KMS-11 (cell line): ENCODE measurements around the gene STXBP5.

ENCODE experiments used
- H2AFZ ChIP-seq: fragments of 200-600 bp; sonication (generic); 2 replicates; pipeline ENCODE4 v1.6.1; 2016; ENCODE audit warnings: antibody characterized with exemption, mixed run types, low read depth
- H3K27ac ChIP-seq: fragments of 200-600 bp; sonication (generic); 2 replicates; pipeline ENCODE4 v1.6.1; 2016; ENCODE audit warnings: mild to moderate bottlenecking, mixed run types
- H3K27me3 ChIP-seq: fragments of 200-600 bp; sonication (generic); 2 replicates; pipeline ENCODE4 v1.6.1; 2017; ENCODE audit warnings: mild to moderate bottlenecking, low read depth, mixed run types, moderate library complexity; ENCODE audit not compliant: insufficient read depth
- H3K36me3 ChIP-seq: fragments of 200-600 bp; sonication (generic); 2 replicates; pipeline ENCODE4 v1.6.1; 2017; ENCODE audit warnings: mild to moderate bottlenecking, mixed run types; ENCODE audit not compliant: insufficient read depth
- H3K4me1 ChIP-seq: fragments of 200-600 bp; sonication (generic); 2 replicates; pipeline ENCODE4 v1.6.1; 2016; ENCODE audit warnings: mild to moderate bottlenecking, low read depth, mixed run types; ENCODE audit not compliant: poor library complexity, severe bottlenecking
- H3K4me2 ChIP-seq: fragments of 200-600 bp; sonication (generic); 2 replicates; pipeline ENCODE4 v1.7.0; 2016; ENCODE audit warnings: mild to moderate bottlenecking, mixed run types
- H3K4me3 ChIP-seq: fragments of 200-600 bp; sonication (generic); IDR thresholded peaks from 2 replicates; pipeline ENCODE4 v1.6.1; 2017; ENCODE audit warnings: low read depth, low read length, mixed read lengths; ENCODE audit not compliant: insufficient read depth
- H3K79me2 ChIP-seq: fragments of 200-600 bp; sonication (generic); 2 replicates; pipeline ENCODE4 v1.6.1; 2016; ENCODE audit warnings: low read depth, mixed run types; ENCODE audit not compliant: insufficient read depth
- H3K9ac ChIP-seq: fragments of 200-600 bp; sonication (generic); 2 replicates; pipeline ENCODE4 v1.6.1; 2016; ENCODE audit warnings: mild to moderate bottlenecking, mixed run types
- H4K20me1 ChIP-seq: fragments of 200-600 bp; sonication (generic); 2 replicates; pipeline ENCODE4 v1.6.1; 2016; ENCODE audit warnings: mild to moderate bottlenecking, mixed run types; ENCODE audit not compliant: insufficient read depth
- CTCF ChIP-seq: fragments of 200-600 bp; sonication (generic); conservative IDR thresholded peaks from 2 replicates; pipeline ENCODE4 v1.6.1; 2017; ENCODE audit warnings: low read depth, mild to moderate bottlenecking, antibody characterized with exemption, low read length, moderate library complexity, mixed read lengths

STXBP5 gene

GRCh38 chr6:147178355-147178754, 25.9 kb upstream of the STXBP5 start:
- H3K4me2 ChIP-seq, result no peak overlapping the region
- H3K4me1 ChIP-seq, result no peaks in the 10 kb centered on the region
- no peaks in the 10 kb centered on the region for H3K36me3 ChIP-seq
- H3K27ac ChIP-seq, result no peak overlapping the region
- H3K9ac ChIP-seq, result no peak overlapping the region
- no peak overlapping the region for H3K4me3 ChIP-seq
- no peaks in the 10 kb centered on the region for H3K79me2 ChIP-seq
- no peaks in the 10 kb centered on the region for H4K20me1 ChIP-seq
- no peak for TF ChIP-seq CTCF
- no peaks in the 10 kb centered on the region for H3K27me3 ChIP-seq
- no peak overlapping the region for H2AFZ ChIP-seq

DNA sequence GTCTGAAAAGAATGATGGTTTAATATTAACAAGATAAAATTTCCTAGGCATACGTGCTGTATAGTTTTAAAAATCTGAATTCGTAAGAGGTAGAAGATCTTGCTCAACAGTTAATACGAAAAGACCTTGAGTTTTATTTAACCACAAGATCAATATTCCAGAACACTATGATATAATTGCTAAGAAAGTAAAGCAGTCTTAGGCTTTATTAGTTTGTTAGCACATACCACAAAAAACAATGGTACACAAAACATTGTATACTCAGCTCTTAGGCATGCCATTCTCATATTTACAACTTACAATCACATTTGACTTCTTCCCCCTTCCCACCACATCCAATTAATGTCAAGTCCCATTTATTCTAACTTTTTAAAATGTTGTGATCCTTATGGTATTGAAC, 24.4 kb upstream of the STXBP5 start:
- H4K20me1 ChIP-seq, result no peaks in the 10 kb centered on the region
- H3K27ac ChIP-seq, result no peak overlapping the region
- TF ChIP-seq CTCF, result no peak
- no peaks in the 10 kb centered on the region for H3K79me2 ChIP-seq
- no peak overlapping the region for H2AFZ ChIP-seq
- no peak overlapping the region for H3K4me3 ChIP-seq
- no peaks in the 10 kb centered on the region for H3K36me3 ChIP-seq
- no peak overlapping the region for H3K4me2 ChIP-seq
- H3K9ac ChIP-seq, result no peak overlapping the region
- H3K4me1 ChIP-seq, result no peaks in the 10 kb centered on the region
- no peaks in the 10 kb centered on the region for H3K27me3 ChIP-seq

DNA sequence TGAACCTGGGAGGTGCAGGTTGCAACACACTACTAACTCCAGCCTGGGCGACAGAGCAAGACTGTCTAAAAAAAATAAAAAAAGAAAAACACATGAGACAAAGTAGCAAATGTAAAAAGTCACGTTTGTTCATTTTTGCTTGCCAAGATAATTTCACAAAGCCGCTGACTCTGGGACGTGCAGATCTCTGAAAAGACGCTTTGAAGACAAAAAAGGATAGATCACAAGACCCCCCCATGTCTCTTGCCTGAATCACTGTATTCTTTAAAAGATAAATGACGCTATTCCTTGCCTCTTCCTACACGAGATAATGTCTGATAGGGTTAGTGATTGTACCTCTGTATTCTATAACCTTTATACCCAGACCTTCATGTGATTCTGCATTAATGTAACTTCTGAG, 23.3 kb upstream of the STXBP5 start:
- Histone ChIP-seq H4K20me1 (no peaks in the 10 kb centered on the region), H3K4me3 (no peak overlapping the region), H2AFZ (no peak overlapping the region), H3K9ac (no peak overlapping the region), H3K79me2 (no peaks in the 10 kb centered on the region), H3K4me1 (no peaks in the 10 kb centered on the region), H3K27me3 (no peaks in the 10 kb centered on the region), H3K4me2 (no peak overlapping the region), H3K27ac (no peak overlapping the region), H3K36me3 (no peaks in the 10 kb centered on the region)
- TF ChIP-seq CTCF, result no peak

DNA sequence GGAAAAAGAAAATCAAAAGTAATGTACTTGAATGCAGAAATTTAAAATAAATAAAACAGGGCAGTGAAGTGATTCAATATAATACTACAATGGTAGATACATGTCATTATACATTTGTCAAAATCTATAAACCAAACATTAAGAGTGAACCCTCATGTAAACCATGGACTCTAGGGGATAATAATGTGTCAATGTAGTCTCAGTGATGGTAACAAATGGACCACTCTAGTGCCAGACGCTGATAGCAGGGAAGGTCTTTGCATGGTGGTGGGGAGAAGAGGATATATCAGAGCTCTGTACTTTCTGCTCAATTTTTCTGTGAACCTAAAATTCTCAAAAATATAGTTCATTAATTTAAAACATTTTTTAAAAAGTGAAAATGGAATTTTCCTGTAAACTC, 19.8 kb upstream of the STXBP5 start:
- H3K9ac ChIP-seq, result no peak overlapping the region
- no peaks in the 10 kb centered on the region for H3K4me1 ChIP-seq
- no peaks in the 10 kb centered on the region for H3K27me3 ChIP-seq
- H2AFZ ChIP-seq, result no peak overlapping the region
- H3K79me2 ChIP-seq, result no peaks in the 10 kb centered on the region
- no peaks in the 10 kb centered on the region for H3K36me3 ChIP-seq
- no peak overlapping the region for H3K27ac ChIP-seq
- no peak overlapping the region for H3K4me2 ChIP-seq
- no peak overlapping the region for H3K4me3 ChIP-seq
- H4K20me1 ChIP-seq, result no peaks in the 10 kb centered on the region
- TF ChIP-seq CTCF, result no peak

GRCh38 chr6:147185216-147185615, 19.0 kb upstream of the STXBP5 start:
- H3K79me2 ChIP-seq, result no peaks in the 10 kb centered on the region
- no peak overlapping the region for H3K27ac ChIP-seq
- no peaks in the 10 kb centered on the region for H3K36me3 ChIP-seq
- no peak for TF ChIP-seq CTCF
- no peak overlapping the region for H3K9ac ChIP-seq
- no peaks in the 10 kb centered on the region for H3K27me3 ChIP-seq
- no peaks in the 10 kb centered on the region for H4K20me1 ChIP-seq
- H3K4me1 ChIP-seq, result no peaks in the 10 kb centered on the region
- H2AFZ ChIP-seq, result no peak overlapping the region
- H3K4me2 ChIP-seq, result no peak overlapping the region
- H3K4me3 ChIP-seq, result no peak overlapping the region
